Esophagus muscularis mucosa (tissue), 4 donors: ENCODE data around the gene PSTK. TPM values are rescaled to one million over a fixed set of nuclear protein-coding genes. Genes with fewer than 3 reads are reported as not detected.

ENCODE experiments used
- DNase-seq: peaks from one replicate; pipeline ENCODE4 v3.0.0-alpha.2; 2017; ENCODE audit errors: extremely low spot score
- H3K27ac ChIP-seq, 4 donors: fragments of 200-600 bp; sonication (generic); replicated peaks in 1 of 4; 1 replicate in 3 of 4; 2 replicates in 1 of 4; pipeline ENCODE4 v1.5.1; 2016 to 2019; ENCODE audit warnings: mild to moderate bottlenecking in 1 of 4
- H3K27me3 ChIP-seq, 4 donors: fragments of 200-600 bp; sonication (generic); one replicate each; pipeline versions ENCODE4 v1.5.1 to v1.6.0; 2016 to 2019
- H3K36me3 ChIP-seq, 4 donors: fragments of 200-600 bp; sonication (generic); one replicate each; pipeline ENCODE4 v1.5.1; 2016 to 2019
- H3K4me1 ChIP-seq, 4 donors: fragments of 200-600 bp; sonication (generic); one replicate each; pipeline ENCODE4 v1.5.1; 2016 to 2019
- H3K4me3 ChIP-seq, 4 donors: fragments of 200-600 bp; sonication (generic); 1 replicate in 2 of 4; 2 replicates in 2 of 4; pipeline ENCODE4 v1.5.1; 2016 to 2019; ENCODE audit warnings: mild to moderate bottlenecking in 4 of 4, moderate library complexity in 1 of 4
- H3K9me3 ChIP-seq, 4 donors: fragments of 200-600 bp; sonication (generic); 1 replicate in 3 of 4; 2 replicates in 1 of 4; pipeline ENCODE4 v1.5.1; 2016 to 2019
- CTCF ChIP-seq, 3 experiments: fragments of 200-600 bp in 2 of 3; fragments of 450-650 bp in 1 of 3; sonication (generic) in 2 of 3; IDR thresholded peaks; one replicate each; pipeline ENCODE4 v1.5.1; 2017 to 2019; ENCODE audit warnings: antibody characterized with exemption in 3 of 3, mild to moderate bottlenecking in 2 of 3, moderate library complexity in 1 of 3
- EP300 ChIP-seq: sonication (generic); formaldehyde crosslinking; IDR thresholded peaks from one replicate; pipeline ENCODE4 v1.6.1; 2017; ENCODE audit warnings: antibody characterized with exemption
- POLR2A ChIP-seq: fragments of 450-650 bp; IDR thresholded peaks from one replicate; pipeline ENCODE4 v1.6.1; 2017; ENCODE audit warnings: antibody characterized with exemption, moderate library complexity, mild to moderate bottlenecking, low read depth
- POLR2AphosphoS5 ChIP-seq, 2 donors: sonication (generic); formaldehyde crosslinking; IDR thresholded peaks; one replicate each; pipeline ENCODE4 v1.6.1; 2017; ENCODE audit warnings: antibody characterized with exemption in 2 of 2
- WGBS: methylation state at CpG from one replicate; pipeline ENCODE4 v1.1.5; 2018; 5-methylcytosine and 5-hydroxymethylcytosine counted together
- intact Hi-C: fragments of 100-400 bp; cut with DNase I; formaldehyde crosslinking; loops from one replicate; pipeline ENCODE4 v1.15.1; 2023
- total RNA-seq, 4 donors: library from RNA; depleted of rRNA; stranded (reverse); fragments of >200 nt; gene quantifications; one replicate each; pipeline versions ENCODE4 v1.1.0 to v1.2.1, GENCODE V29; 2016

PSTK gene
- total RNA-seq, 4 donors from 2014 or later = 1.4 to 3.3 (median 2.7) TPM

DNA sequence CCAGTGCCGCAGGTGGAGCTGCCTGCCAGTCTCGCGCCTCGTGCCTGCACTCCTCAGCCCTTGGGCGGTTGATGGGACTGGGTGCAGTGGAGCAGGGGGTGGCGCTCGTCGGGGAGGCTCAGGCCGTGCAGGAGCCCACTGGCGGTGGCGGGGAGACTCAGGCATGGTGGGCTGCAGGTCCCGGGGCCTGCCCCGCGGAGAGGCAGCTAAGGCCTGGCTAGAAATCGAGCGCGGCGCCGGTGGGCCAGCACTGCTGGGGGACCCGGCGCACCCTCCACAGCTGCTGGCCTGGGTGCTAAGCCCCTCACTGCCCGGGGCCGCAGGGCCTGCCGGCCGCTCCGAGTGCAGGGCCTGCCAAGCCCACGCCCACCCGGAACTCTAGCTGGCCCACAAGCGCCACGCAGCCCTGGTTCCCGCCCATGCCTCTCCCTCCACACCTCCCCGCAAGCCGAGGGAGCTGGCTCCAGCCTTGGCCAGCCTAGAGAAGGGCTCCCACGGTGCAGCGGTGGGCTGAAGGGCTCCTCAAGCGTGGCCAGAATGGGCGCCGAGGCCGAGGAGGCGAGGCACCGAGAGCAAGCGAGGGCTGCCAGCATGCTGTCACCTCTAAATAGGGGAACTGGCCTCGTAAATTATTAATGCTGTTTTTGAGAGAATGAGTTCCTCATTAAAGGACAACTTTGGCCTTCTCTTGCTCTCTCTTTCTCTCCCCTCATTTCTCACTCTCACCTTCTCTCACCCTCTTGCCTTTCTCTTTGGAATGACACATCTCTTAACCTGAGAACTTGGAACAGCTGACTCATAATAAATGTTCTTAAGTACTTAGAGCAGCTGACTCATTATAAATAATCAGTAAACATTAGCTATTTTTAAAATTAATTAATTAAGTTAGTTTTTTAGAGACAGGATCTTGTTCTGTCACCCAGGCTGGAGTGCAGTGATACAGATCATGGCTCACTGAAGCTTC is 33.5 kb downstream of the PSTK start:
- DNase-seq = no peak
- TF ChIP-seq EP300 (no peak), POLR2AphosphoS5 (IDR thresholded peaks at IDR 0.05) (no peak), CTCF (IDR thresholded peaks at IDR 0.05) (no peak), POLR2A (no peak)
- Histone ChIP-seq H3K36me3 (peaks cover 0 to 9% (median 3%) of the 10 kb centered on the region in 4 donors), H3K27ac (no peak overlapping the region), H3K27me3 (no peaks in the 10 kb centered on the region), H3K4me1 (peaks cover 12 to 24% (median 17%) of the 10 kb centered on the region in 4 donors), H3K4me3 (no peak overlapping the region), H3K9me3 (no peaks in the 10 kb centered on the region)
- WGBS = 96% methylated on average over 23 of the region's 43 CpGs
- intact Hi-C loops = no loop called here

DNA sequence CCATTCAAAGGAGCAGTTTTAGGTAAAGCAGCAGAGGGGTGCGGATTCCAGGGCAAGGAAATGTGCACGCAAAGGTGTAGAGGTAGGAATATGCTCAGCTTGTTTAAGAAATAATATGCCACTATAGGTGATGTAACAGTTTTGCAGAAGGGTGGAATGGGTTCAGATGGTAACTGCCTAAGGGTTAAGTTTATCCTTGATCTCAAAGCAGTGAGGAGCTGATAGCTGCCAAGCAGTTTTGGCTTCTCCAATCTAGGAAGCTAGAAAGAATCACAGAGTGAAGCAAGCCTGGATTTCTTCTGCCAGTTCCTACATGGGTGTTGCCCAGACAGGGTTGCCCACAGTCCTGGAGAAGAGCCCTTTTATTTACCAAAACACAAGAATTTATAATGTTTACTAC is 34.6 kb downstream of the PSTK start:
- Histone ChIP-seq H3K9me3 (no peaks in the 10 kb centered on the region), H3K4me1 (peaks cover 7 to 15% (median 13%) of the 10 kb centered on the region in 4 donors), H3K27me3 (no peaks in the 10 kb centered on the region), H3K27ac (no peak overlapping the region), H3K4me3 (no peak overlapping the region), H3K36me3 (peaks cover 0 to 9% (median 3%) of the 10 kb centered on the region in 4 donors)
- intact Hi-C loops = no loop called here
- DNase-seq = no peak
- TF ChIP-seq EP300 (no peak), POLR2AphosphoS5 (IDR thresholded peaks at IDR 0.05) (no peak), POLR2A (no peak), CTCF (IDR thresholded peaks at IDR 0.05) (no peak)
- WGBS = 96% methylated on average over 2 of the region's 2 CpGs

- Histone ChIP-seq H3K36me3 (peaks cover 0 to 9% (median 3%) of the 10 kb centered on the region in 4 donors), H3K4me1 (peaks cover 0 to under 1% (median 0%) of the 10 kb centered on the region in 4 donors), H3K27me3 (no peaks in the 10 kb centered on the region), H3K4me3 (no peak overlapping the region), H3K27ac (no peak overlapping the region), H3K9me3 (no peaks in the 10 kb centered on the region)
- TF ChIP-seq EP300 = no peak
- TF ChIP-seq POLR2A = no peak
- TF ChIP-seq CTCF (IDR thresholded peaks at IDR 0.05) = no peak
- no peak for TF ChIP-seq POLR2AphosphoS5 (IDR thresholded peaks at IDR 0.05)
- no peak for DNase-seq
- WGBS = 94% methylated on average over 4 of the region's 4 CpGs
- intact Hi-C loops = no loop called here
These were observed 36.0 kb downstream of the PSTK start for GRCh38 chr10:123016228-123016627.

DNA sequence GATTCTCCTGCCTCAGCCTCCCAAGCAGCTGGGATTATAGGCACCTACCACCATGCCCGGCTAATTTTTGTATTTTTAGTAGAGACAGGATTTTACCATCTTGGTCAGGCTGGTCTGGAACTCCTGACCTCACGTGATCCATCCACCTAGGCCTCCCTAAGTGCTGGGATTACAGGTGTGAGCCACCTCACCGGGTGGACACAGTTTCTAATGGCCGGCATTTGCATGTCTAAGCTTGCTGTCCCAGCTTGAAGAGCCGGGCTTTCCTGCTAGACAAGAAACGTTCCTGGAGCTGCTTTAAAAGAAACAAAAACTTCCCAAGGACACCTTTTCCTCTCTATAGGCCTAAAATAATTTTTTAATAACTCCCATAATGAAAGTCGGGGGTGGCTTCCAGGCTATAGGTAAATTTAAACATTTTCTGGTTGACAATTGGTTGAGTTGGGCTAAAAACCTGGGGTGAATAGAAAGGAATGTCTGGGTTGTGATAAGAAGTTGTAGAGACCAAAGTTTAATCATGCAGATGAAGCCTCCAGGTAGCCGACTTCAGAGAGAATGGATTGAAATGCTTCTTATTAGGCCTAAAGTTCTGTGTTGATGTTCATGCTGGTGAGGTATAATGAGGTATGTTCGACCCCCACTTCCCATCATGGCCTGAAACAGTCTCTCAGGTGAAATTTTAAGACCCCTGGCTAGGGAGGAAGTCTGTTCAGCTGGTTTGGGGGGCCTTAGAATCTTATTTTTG is 37.4 kb downstream of the PSTK start:
- no peak for DNase-seq
- H3K4me1 ChIP-seq = no peaks in the 10 kb centered on the region
- 78% methylated on average over 9 of the region's 9 CpGs for WGBS
- intact Hi-C loops = no loop called here
- H3K9me3 ChIP-seq = no peaks in the 10 kb centered on the region
- H3K36me3 ChIP-seq = peaks cover 0 to 4% (median 2%) of the 10 kb centered on the region in 4 donors
- H3K27ac ChIP-seq = no peak overlapping the region
- H3K4me3 ChIP-seq = no peak overlapping the region
- no peak for TF ChIP-seq POLR2A
- no peak for TF ChIP-seq EP300
- no peak for TF ChIP-seq CTCF (IDR thresholded peaks at IDR 0.05)
- TF ChIP-seq POLR2AphosphoS5 (IDR thresholded peaks at IDR 0.05) = no peak
- H3K27me3 ChIP-seq = no peaks in the 10 kb centered on the region
